Esophagus muscularis mucosa (tissue), 4 donors: Measurements from ENCODE around the gene FZR1. TPM values are rescaled to one million over a fixed set of nuclear protein-coding genes. Genes with fewer than 3 reads are reported as not detected.

ENCODE experiments used
- DNase-seq: peaks from one replicate; pipeline ENCODE4 v3.0.0-alpha.2; 2017; ENCODE audit errors: extremely low spot score
- H3K27ac ChIP-seq, 4 donors: fragments of 200-600 bp; sonication (generic); replicated peaks in 1 of 4; 1 replicate in 3 of 4; 2 replicates in 1 of 4; pipeline ENCODE4 v1.5.1; 2016 to 2019; ENCODE audit warnings: mild to moderate bottlenecking in 1 of 4
- H3K27me3 ChIP-seq, 4 donors: fragments of 200-600 bp; sonication (generic); one replicate each; pipeline versions ENCODE4 v1.5.1 to v1.6.0; 2016 to 2019
- H3K36me3 ChIP-seq, 4 donors: fragments of 200-600 bp; sonication (generic); one replicate each; pipeline ENCODE4 v1.5.1; 2016 to 2019
- H3K4me1 ChIP-seq, 4 donors: fragments of 200-600 bp; sonication (generic); one replicate each; pipeline ENCODE4 v1.5.1; 2016 to 2019
- H3K4me3 ChIP-seq, 4 donors: fragments of 200-600 bp; sonication (generic); 1 replicate in 2 of 4; 2 replicates in 2 of 4; pipeline ENCODE4 v1.5.1; 2016 to 2019; ENCODE audit warnings: mild to moderate bottlenecking in 4 of 4, moderate library complexity in 1 of 4
- H3K9me3 ChIP-seq, 4 donors: fragments of 200-600 bp; sonication (generic); 1 replicate in 3 of 4; 2 replicates in 1 of 4; pipeline ENCODE4 v1.5.1; 2016 to 2019
- EP300 ChIP-seq: sonication (generic); formaldehyde crosslinking; IDR thresholded peaks from one replicate; pipeline ENCODE4 v1.6.1; 2017; ENCODE audit warnings: antibody characterized with exemption
- POLR2A ChIP-seq: fragments of 450-650 bp; IDR thresholded peaks from one replicate; pipeline ENCODE4 v1.6.1; 2017; ENCODE audit warnings: antibody characterized with exemption, moderate library complexity, mild to moderate bottlenecking, low read depth
- POLR2AphosphoS5 ChIP-seq, 2 donors: sonication (generic); formaldehyde crosslinking; IDR thresholded peaks; one replicate each; pipeline ENCODE4 v1.6.1; 2017; ENCODE audit warnings: antibody characterized with exemption in 2 of 2
- WGBS: methylation state at CpG from one replicate; pipeline ENCODE4 v1.1.5; 2018; 5-methylcytosine and 5-hydroxymethylcytosine counted together
- intact Hi-C: fragments of 100-400 bp; cut with DNase I; formaldehyde crosslinking; loops from one replicate; pipeline ENCODE4 v1.15.1; 2023
- total RNA-seq, 4 donors: library from RNA; depleted of rRNA; stranded (reverse); fragments of >200 nt; gene quantifications; one replicate each; pipeline versions ENCODE4 v1.1.0 to v1.2.1, GENCODE V29; 2016
- TF ChIP-seq, protein P1 (sequence below), 3 experiments: fragments of 200-600 bp in 2 of 3; fragments of 450-650 bp in 1 of 3; sonication (generic) in 2 of 3; IDR thresholded peaks; one replicate each; pipeline ENCODE4 v1.5.1; 2017 to 2019; ENCODE audit warnings: antibody characterized with exemption in 3 of 3, mild to moderate bottlenecking in 2 of 3, moderate library complexity in 1 of 3

The FZR1 gene
- total RNA-seq, 4 donors from 2014 or later, result 15.8 to 41.2 (median 31.4) TPM

- peak overlapping the region; percentile 85 to 90 (median 86) for H3K27ac ChIP-seq
- WGBS, result 30% methylated on average over 15 of the region's 18 CpGs
- H3K9me3 ChIP-seq, result no peaks in the 10 kb centered on the region
- H3K27me3 ChIP-seq, result no peaks in the 10 kb centered on the region
- peaks cover 12 to 26% (median 22%) of the 10 kb centered on the region in 4 donors for H3K36me3 ChIP-seq
- no peak for DNase-seq
- TF ChIP-seq POLR2A (no peak), EP300 (no peak), POLR2AphosphoS5 (IDR thresholded peaks at IDR 0.05) (no peak)
- TF ChIP-seq, protein P1, sequence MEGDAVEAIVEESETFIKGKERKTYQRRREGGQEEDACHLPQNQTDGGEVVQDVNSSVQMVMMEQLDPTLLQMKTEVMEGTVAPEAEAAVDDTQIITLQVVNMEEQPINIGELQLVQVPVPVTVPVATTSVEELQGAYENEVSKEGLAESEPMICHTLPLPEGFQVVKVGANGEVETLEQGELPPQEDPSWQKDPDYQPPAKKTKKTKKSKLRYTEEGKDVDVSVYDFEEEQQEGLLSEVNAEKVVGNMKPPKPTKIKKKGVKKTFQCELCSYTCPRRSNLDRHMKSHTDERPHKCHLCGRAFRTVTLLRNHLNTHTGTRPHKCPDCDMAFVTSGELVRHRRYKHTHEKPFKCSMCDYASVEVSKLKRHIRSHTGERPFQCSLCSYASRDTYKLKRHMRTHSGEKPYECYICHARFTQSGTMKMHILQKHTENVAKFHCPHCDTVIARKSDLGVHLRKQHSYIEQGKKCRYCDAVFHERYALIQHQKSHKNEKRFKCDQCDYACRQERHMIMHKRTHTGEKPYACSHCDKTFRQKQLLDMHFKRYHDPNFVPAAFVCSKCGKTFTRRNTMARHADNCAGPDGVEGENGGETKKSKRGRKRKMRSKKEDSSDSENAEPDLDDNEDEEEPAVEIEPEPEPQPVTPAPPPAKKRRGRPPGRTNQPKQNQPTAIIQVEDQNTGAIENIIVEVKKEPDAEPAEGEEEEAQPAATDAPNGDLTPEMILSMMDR (IDR thresholded peaks at IDR 0.05), result no peak
- intact Hi-C loops, result no loop called here
- H3K4me1 ChIP-seq, result peaks cover 10 to 26% (median 17%) of the 10 kb centered on the region in 4 donors
- peak overlapping the region; percentile 81 to 91 (median 82) for H3K4me3 ChIP-seq
Measured at GRCh38 chr19:3499738-3500428, 6.2 kb upstream of the FZR1 start.

DNA sequence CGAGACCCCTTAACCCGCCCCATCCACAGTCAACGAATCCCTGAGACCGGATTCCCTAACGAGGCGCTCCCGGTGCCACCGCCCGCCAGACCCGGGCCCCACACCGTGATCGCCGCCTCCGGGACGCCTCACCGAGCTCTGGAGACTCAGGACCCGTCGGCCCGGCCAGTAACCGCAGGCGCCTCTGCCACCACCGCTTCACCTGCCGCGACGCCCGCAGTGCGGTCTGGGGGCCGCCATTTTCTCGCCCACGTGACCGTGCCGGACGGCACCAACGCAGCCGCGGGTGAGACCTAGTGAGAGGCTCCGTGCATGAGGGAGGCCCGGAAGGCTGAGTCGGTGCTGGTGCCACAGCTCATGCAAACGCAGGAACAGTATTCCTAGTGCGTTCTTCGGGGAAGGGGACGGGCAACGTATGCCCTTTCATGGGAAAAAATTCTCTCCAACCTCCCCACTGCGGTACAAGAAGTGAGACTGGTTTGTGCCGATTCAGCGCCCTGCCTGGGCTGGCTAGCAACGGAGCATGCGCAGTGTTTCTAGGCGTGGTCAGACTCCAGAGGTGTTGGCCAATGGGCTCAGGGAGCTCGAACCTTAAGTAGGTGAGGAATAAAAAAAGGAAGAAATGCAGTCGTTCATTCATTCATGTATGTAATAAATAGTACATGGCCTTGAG, 5.5 kb upstream of the FZR1 start, which contains the start of gene DOHH:
TSS of gene DOHH (minus strand) at position 246 of the 673 bp plus-strand sequence. CDS start 3,860 bp downstream, outside the sequence.
- intact Hi-C loops, result no loop called here
- Histone ChIP-seq H3K36me3 (peaks cover 11 to 20% (median 16%) of the 10 kb centered on the region in 4 donors), H3K27ac (peak within 1 kb of the TSS; percentile 85 to 90 (median 86)), H3K27me3 (no peaks in the 10 kb centered on the region), H3K4me3 (peak within 1 kb of the TSS; percentile 81 to 91 (median 82)), H3K9me3 (no peaks in the 10 kb centered on the region), H3K4me1 (peaks cover 14 to 31% (median 22%) of the 10 kb centered on the region in 4 donors)
- DNase-seq, result peak; percentile 98
- WGBS, result 0% methylated on average over 37 of the region's 52 CpGs
- TF ChIP-seq POLR2AphosphoS5 (IDR thresholded peaks at IDR 0.05) (peak; percentile 75 to 80), POLR2A (no peak), EP300 (no peak)
- TF ChIP-seq, protein P1 (IDR thresholded peaks at IDR 0.05), result no peak

- Histone ChIP-seq H3K9me3 (no peaks in the 10 kb centered on the region), H3K4me1 (peaks cover 15 to 36% (median 24%) of the 10 kb centered on the region in 4 donors), H3K27me3 (no peaks in the 10 kb centered on the region), H3K4me3 (no peak overlapping the region), H3K36me3 (peaks cover 0 to 7% (median 4%) of the 10 kb centered on the region in 4 donors), H3K27ac (no peak overlapping the region)
- TF ChIP-seq POLR2A, result no peak
- TF ChIP-seq, protein P1 (IDR thresholded peaks at IDR 0.05), result no peak
- no peak for TF ChIP-seq EP300
- TF ChIP-seq POLR2AphosphoS5 (IDR thresholded peaks at IDR 0.05), result no peak
- intact Hi-C loops, result no loop called here
- 95% methylated on average over 3 of the region's 3 CpGs for WGBS
- no peak for DNase-seq
Measured at GRCh38 chr19:3501780-3502179, 4.3 kb upstream of the FZR1 start.

GRCh38 chr19:3503036-3503572, 3.0 kb upstream of the FZR1 start:
- TF ChIP-seq POLR2A (no peak), POLR2AphosphoS5 (IDR thresholded peaks at IDR 0.05) (no peak), EP300 (no peak)
- TF ChIP-seq, protein P1 (IDR thresholded peaks at IDR 0.05), result no peak
- Histone ChIP-seq H3K4me1 (peaks cover 26 to 44% (median 38%) of the 10 kb centered on the region in 4 donors), H3K4me3 (no peak overlapping the region), H3K27me3 (no peaks in the 10 kb centered on the region), H3K27ac (no peak overlapping the region), H3K9me3 (no peaks in the 10 kb centered on the region), H3K36me3 (no peaks in the 10 kb centered on the region)
- intact Hi-C loops, result no loop called here
- 89% methylated on average over 10 of the region's 13 CpGs for WGBS
- DNase-seq, result no peak
